PFSK-1 (cell line): Measurements from ENCODE around the gene WNT5B.

Source experiments
- FOXP2 ChIP-seq: optimal IDR thresholded peaks from 2 replicates; pipeline ENCODE3; 2011; ENCODE audit warnings: borderline replicate concordance, control low read depth, inconsistent platforms; ENCODE audit not compliant: insufficient read depth; ENCODE audit errors: extremely low read length, extremely low read depth
- POLR2AphosphoS5 ChIP-seq: IDR thresholded peaks from 2 replicates; pipeline ENCODE4 v1.6.1; 2012; ENCODE audit warnings: low read depth, mild to moderate bottlenecking, control low read depth, low read length, moderate library complexity
- REST ChIP-seq, 2 experiments: IDR thresholded peaks; 2 replicates each; pipeline versions ENCODE4 v1.6.1 to v1.8.0; 2011 to 2012; ENCODE audit warnings: low read depth in 2 of 2, low read length in 2 of 2, control low read depth in 1 of 2, inconsistent platforms in 1 of 2, mild to moderate bottlenecking in 1 of 2, moderate library complexity in 1 of 2; ENCODE audit not compliant: insufficient read depth in 1 of 2
- SIN3A ChIP-seq: IDR thresholded peaks from 2 replicates; pipeline ENCODE4 v1.6.1; 2012; ENCODE audit warnings: mild to moderate bottlenecking, low read length, moderate library complexity, borderline replicate concordance; ENCODE audit not compliant: insufficient read depth
- TAF1 ChIP-seq: IDR thresholded peaks from 2 replicates; pipeline ENCODE4 v1.6.1; 2012; ENCODE audit warnings: low read length, control low read depth, borderline replicate concordance; ENCODE audit not compliant: insufficient read depth

Gene WNT5B

DNA sequence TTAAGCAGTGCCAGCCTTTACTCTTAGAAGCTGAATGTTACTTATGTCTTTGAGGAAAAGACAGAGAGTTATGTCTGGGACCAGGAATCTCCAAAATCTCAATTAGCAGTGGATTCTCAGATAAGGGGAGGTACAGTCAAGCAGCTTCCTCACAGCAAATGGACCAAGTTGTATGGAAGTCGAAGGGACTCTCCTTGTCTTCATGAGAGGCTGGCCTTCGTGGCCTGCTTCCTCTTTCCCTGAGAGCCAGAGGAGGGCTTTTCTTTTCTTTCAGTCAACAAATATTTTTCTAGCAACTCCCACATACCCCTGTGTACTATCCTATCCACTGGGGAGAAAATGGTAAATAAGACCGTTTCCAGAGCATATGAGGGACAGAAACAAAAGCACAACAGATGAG is 6.6 kb upstream of the WNT5B start:
- TF ChIP-seq FOXP2 (no peak), REST (IDR thresholded peaks at IDR 0.05; ENCODE audit: insufficient read depth in 1 of 2, low read depth in 2 of 2, low read length in 2 of 2) (no peak), POLR2AphosphoS5 (no peak), SIN3A (no peak), TAF1 (no peak)

- no peak for TF ChIP-seq REST (IDR thresholded peaks at IDR 0.05; ENCODE audit: insufficient read depth in 1 of 2, low read depth in 2 of 2, low read length in 2 of 2)
- TF ChIP-seq TAF1: no peak
- no peak for TF ChIP-seq FOXP2
- TF ChIP-seq SIN3A: no peak
- TF ChIP-seq POLR2AphosphoS5: no peak
Observed at GRCh38 chr12:1629338-1630132, 504 bp downstream of the WNT5B start.

GRCh38 chr12:1630133-1630826 is 1.2 kb downstream of the WNT5B start:
- no peak for TF ChIP-seq FOXP2
- TF ChIP-seq REST (IDR thresholded peaks at IDR 0.05; ENCODE audit: insufficient read depth in 1 of 2, low read depth in 2 of 2, low read length in 2 of 2): no peak
- TF ChIP-seq SIN3A: no peak
- TF ChIP-seq POLR2AphosphoS5: no peak
- no peak for TF ChIP-seq TAF1

GRCh38 chr12:1630827-1631591 is 2.0 kb downstream of the WNT5B start:
- TF ChIP-seq POLR2AphosphoS5 (no peak), SIN3A (no peak), TAF1 (no peak), FOXP2 (no peak)

DNA sequence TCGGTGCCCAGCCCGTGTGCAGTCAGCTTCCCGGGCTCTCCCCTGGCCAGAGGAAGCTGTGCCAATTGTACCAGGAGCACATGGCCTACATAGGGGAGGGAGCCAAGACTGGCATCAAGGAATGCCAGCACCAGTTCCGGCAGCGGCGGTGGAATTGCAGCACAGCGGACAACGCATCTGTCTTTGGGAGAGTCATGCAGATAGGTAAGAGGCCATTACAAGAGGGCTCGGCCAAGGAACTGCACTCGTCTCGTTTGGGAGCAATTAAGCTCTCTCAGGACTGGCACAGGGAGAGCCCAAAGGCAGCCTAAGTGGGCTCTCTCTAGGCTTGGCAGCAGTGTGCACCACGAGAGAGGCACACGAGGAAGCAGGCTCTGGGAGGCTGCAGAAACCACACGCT is 3.7 kb downstream of the WNT5B start:
- TF ChIP-seq TAF1: no peak
- no peak for TF ChIP-seq FOXP2
- TF ChIP-seq REST (IDR thresholded peaks at IDR 0.05; ENCODE audit: insufficient read depth in 1 of 2, low read depth in 2 of 2, low read length in 2 of 2): no peak
- no peak for TF ChIP-seq SIN3A
- TF ChIP-seq POLR2AphosphoS5: no peak
